ENCODE results near the gene MTCL3.
"Not testable (repeated sequence)": the region's sequence is repeated elsewhere in the genome, so short reads cannot be mapped to it uniquely, and the experiment has no call there.

The MTCL3 gene

DNA sequence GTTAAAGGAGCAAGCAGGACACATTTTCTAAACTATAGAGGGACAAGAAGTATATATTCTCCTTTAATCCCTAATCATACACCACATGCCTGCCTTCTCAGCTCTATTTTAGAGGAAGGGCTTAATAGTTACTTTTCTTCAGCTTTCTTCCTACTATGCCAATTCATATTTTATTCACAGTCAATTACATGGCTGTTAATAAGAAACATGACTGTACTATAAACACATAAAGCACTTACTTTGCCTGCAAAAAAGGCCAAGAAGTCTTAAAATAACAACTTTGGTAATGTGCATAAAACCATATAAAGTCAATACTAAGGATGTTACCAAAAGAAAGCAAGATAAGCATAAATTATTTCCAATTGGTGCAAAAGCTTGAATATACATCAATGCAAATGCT, 66.3 kb downstream of the MTCL3 start:
- Histone ChIP-seq H3K27me3 (replicated peaks; ENCODE audit: control insufficient read depth, insufficient read depth, low read length) (no peaks in the 10 kb centered on the region), H3K9ac (ENCODE audit: low read length) (no peak overlapping the region), H3K9me3 (ENCODE audit: control insufficient read depth, low read length) (no peaks in the 10 kb centered on the region), H3K36me3 (ENCODE audit: control insufficient read depth, insufficient read depth, low read length, severe bottlenecking) (peaks cover 15% of the 10 kb centered on the region), H3K4me1 (ENCODE audit: control insufficient read depth, insufficient read depth, low read length) (peaks cover 18% of the 10 kb centered on the region), H3K4me3 (ENCODE audit: low read length) (no peak overlapping the region)
- no peak for DNase-seq (ENCODE audit: low read depth)

DNA sequence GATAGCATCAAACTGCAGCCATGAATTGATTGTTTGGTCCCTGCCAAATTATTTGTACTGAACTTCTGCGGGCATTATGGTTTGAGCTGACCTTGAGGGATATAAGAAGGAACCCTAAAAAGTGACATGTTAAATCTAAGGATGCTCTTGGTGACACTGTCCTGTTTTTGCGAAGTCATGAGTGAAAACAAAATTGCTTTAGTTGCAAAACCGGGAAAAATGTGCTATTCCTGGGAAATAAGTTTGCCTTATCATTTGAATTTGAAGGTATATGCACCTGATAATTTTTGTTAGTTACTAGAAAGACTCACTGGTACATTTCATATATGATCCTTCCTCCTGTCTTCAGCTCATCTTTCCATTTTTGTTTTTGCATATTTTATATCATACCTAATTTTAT, 67.7 kb downstream of the MTCL3 start:
- H3K9ac ChIP-seq (ENCODE audit: low read length), result no peak overlapping the region
- H3K36me3 ChIP-seq (ENCODE audit: control insufficient read depth, insufficient read depth, low read length, severe bottlenecking), result peaks cover 25% of the 10 kb centered on the region
- H3K27me3 ChIP-seq (replicated peaks; ENCODE audit: control insufficient read depth, insufficient read depth, low read length), result no peaks in the 10 kb centered on the region

DNA sequence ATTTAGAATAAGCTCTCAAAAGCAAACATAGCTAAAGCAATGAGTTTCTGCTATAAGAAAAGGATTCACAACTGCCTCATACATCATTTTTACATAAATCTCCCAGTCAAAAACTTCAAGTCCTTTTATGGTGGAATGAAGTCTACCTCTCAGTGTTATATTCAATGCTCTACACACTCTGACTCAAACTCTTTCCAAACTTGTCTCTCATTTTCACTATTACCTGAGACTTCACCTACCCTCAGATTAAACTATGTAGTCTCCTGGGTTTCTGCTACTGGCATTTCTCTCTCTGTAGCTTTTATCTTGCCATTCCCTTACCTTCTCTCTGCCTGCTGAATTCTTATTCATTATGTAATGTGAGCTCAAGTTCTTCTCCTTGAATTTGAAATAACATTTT, 71.4 kb downstream of the MTCL3 start:
- Histone ChIP-seq H3K4me1 (ENCODE audit: control insufficient read depth, insufficient read depth, low read length) (peaks cover 6% of the 10 kb centered on the region), H3K9me3 (ENCODE audit: control insufficient read depth, low read length) (no peaks in the 10 kb centered on the region), H3K36me3 (ENCODE audit: control insufficient read depth, insufficient read depth, low read length, severe bottlenecking) (peaks cover 34% of the 10 kb centered on the region), H3K27me3 (replicated peaks; ENCODE audit: control insufficient read depth, insufficient read depth, low read length) (no peaks in the 10 kb centered on the region), H3K4me3 (ENCODE audit: low read length) (no peak overlapping the region), H3K9ac (ENCODE audit: low read length) (no peak overlapping the region)
- no peak for DNase-seq (ENCODE audit: low read depth)

More for the DNA sequence above, 67.7 kb downstream of the MTCL3 start:
- Histone ChIP-seq H3K4me1 (ENCODE audit: control insufficient read depth, insufficient read depth, low read length) (peaks cover 11% of the 10 kb centered on the region), H3K9me3 (ENCODE audit: control insufficient read depth, low read length) (no peaks in the 10 kb centered on the region), H3K4me3 (ENCODE audit: low read length) (no peak overlapping the region)
- DNase-seq (ENCODE audit: low read depth), result no peak

DNA sequence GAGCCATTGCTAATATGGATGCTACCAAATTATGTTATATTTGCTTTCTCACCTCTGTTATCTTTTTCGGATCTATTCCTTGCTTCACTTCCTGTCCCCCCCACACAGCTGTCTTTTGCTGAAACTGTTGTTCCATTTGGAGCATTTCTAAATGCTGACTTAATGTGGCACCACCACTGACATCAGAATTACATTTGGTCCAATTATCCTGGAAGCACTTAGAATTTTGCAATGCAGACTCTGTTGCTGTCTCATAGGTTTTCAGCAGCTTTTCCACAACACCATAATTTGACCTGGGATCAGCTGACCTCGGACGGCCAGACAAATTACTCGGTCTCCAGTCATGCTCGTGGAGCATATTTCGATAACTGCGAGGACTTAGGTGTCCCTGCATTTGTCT, 72.8 kb downstream of the MTCL3 start:
- H3K9me3 ChIP-seq (ENCODE audit: control insufficient read depth, low read length), result no peaks in the 10 kb centered on the region
- H3K36me3 ChIP-seq (ENCODE audit: control insufficient read depth, insufficient read depth, low read length, severe bottlenecking), result peaks cover 37% of the 10 kb centered on the region
- H3K4me1 ChIP-seq (ENCODE audit: control insufficient read depth, insufficient read depth, low read length), result peaks cover 6% of the 10 kb centered on the region
- no peak overlapping the region for H3K9ac ChIP-seq (ENCODE audit: low read length)
- DNase-seq (ENCODE audit: low read depth), result no peak
- no peak overlapping the region for H3K4me3 ChIP-seq (ENCODE audit: low read length)
- no peaks in the 10 kb centered on the region for H3K27me3 ChIP-seq (replicated peaks; ENCODE audit: control insufficient read depth, insufficient read depth, low read length)

DNA sequence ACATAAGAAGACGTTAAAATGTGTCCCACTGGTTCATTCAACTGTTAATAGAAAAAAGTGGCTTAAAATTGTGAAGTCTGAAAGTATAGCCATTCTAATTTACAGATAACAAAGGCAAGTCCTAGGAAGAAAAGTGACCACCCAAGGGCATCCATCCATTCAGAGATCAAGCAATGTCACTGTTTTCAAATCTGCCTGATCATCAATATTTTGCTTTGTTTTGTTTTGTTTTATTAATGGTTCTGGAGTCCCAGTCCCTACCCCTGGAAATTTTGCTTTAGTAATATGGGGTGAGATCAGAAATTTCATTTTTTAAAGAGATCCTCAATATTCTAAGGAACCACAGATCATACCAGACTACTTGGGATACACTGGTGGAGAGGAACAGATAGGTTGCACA, 77.3 kb downstream of the MTCL3 start:
- H3K9me3 ChIP-seq (ENCODE audit: control insufficient read depth, low read length), result no peaks in the 10 kb centered on the region
- H3K36me3 ChIP-seq (ENCODE audit: control insufficient read depth, insufficient read depth, low read length, severe bottlenecking), result peaks cover 16% of the 10 kb centered on the region
- H3K4me1 ChIP-seq (ENCODE audit: control insufficient read depth, insufficient read depth, low read length), result peaks cover 5% of the 10 kb centered on the region
- DNase-seq (ENCODE audit: low read depth), result no peak
- no peak overlapping the region for H3K4me3 ChIP-seq (ENCODE audit: low read length)
- no peaks in the 10 kb centered on the region for H3K27me3 ChIP-seq (replicated peaks; ENCODE audit: control insufficient read depth, insufficient read depth, low read length)
- H3K9ac ChIP-seq (ENCODE audit: low read length), result no peak overlapping the region

DNA sequence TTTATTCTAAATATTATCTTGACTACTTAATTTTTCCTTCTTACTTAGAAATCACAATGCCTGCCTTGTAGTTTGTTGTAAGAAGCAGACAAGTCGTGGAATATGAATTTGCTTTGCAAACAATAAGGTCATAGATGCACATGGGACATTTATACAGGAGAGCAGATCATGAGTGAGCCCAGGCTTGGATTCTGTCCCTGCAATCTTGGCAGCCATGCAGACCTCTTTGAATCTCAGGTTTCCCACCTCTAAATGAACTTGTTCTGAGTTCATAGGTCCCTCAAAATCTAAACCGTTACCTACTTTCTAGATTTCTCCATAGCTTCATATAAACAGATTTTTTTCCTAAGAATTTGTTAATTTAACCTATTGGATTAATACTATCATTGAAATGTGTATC, 79.4 kb downstream of the MTCL3 start:
- no peak overlapping the region for H3K9ac ChIP-seq (ENCODE audit: low read length)
- no peaks in the 10 kb centered on the region for H3K9me3 ChIP-seq (ENCODE audit: control insufficient read depth, low read length)
- no peaks in the 10 kb centered on the region for H3K27me3 ChIP-seq (replicated peaks; ENCODE audit: control insufficient read depth, insufficient read depth, low read length)
- DNase-seq (ENCODE audit: low read depth), result no peak
- no peaks in the 10 kb centered on the region for H3K4me1 ChIP-seq (ENCODE audit: control insufficient read depth, insufficient read depth, low read length)
- H3K4me3 ChIP-seq (ENCODE audit: low read length), result no peak overlapping the region
- H3K36me3 ChIP-seq (ENCODE audit: control insufficient read depth, insufficient read depth, low read length, severe bottlenecking), result peaks cover 12% of the 10 kb centered on the region

DNA sequence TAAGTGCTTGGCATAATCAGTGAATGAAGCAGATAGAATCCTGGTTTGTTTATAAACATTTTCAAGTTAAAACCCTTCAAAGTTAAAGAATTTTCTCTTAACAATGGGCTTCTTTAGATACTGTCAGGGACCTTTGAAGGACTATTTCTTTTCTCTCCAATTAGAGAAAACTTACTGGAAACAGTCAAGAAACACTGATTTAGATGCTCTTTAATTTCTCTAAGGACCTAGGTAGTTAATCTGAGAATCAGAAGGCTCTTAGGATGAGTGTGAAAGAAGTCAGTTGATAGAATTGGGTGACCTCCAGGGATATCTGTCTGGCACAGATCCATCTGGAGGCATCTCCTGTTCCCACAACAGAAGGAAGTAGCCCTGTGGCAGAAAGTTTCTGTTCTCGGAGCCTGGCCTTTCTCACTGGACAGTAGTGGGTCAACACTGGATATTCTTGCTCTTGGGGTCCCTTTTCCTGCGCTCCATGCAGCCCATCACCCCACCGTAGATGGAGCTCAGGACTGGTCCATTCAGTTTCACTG, 82.5 kb downstream of the MTCL3 start:
- H3K9ac ChIP-seq (ENCODE audit: low read length), result no peak overlapping the region
- DNase-seq (ENCODE audit: low read depth), result no peak
- H3K27me3 ChIP-seq (replicated peaks; ENCODE audit: control insufficient read depth, insufficient read depth, low read length), result no peaks in the 10 kb centered on the region
- no peaks in the 10 kb centered on the region for H3K9me3 ChIP-seq (ENCODE audit: control insufficient read depth, low read length)
- H3K4me3 ChIP-seq (ENCODE audit: low read length), result no peak overlapping the region
- H3K36me3 ChIP-seq (ENCODE audit: control insufficient read depth, insufficient read depth, low read length, severe bottlenecking), result no peaks in the 10 kb centered on the region
- H3K4me1 ChIP-seq (ENCODE audit: control insufficient read depth, insufficient read depth, low read length), result no peaks in the 10 kb centered on the region

DNA sequence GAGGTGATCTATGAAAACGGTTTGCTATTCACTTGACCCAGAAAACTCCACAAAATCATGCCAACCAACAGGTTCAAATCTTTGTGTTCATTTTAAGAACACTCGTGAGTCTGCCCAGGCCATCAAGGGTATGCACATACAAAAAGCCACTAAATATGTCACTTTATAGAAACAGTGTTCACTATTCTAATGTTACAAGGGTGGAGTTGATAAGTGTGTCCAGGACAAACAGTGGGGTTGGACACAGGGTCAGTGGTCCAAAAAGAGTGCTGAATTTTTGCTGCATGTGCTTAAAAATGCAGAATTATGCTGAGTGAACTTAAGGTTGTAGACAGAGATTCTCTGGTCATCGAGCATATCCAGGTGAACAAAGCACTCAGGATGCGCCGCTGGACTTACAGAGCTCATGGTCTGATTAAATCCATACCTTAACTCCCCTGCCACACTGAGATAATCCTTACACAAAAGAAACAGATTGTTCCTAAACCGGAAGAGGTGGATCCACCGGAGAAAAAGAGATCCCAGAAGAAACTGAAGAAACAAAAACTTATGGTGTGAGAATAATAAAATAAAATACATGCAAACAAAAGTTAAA, 83.4 kb downstream of the MTCL3 start:
- Histone ChIP-seq H3K36me3 (ENCODE audit: control insufficient read depth, insufficient read depth, low read length, severe bottlenecking) (no peaks in the 10 kb centered on the region), H3K9me3 (ENCODE audit: control insufficient read depth, low read length) (no peaks in the 10 kb centered on the region), H3K4me3 (ENCODE audit: low read length) (no peak overlapping the region), H3K4me1 (ENCODE audit: control insufficient read depth, insufficient read depth, low read length) (no peaks in the 10 kb centered on the region), H3K27me3 (replicated peaks; ENCODE audit: control insufficient read depth, insufficient read depth, low read length) (no peaks in the 10 kb centered on the region), H3K9ac (ENCODE audit: low read length) (no peak overlapping the region)
- no peak for DNase-seq (ENCODE audit: low read depth)

DNA sequence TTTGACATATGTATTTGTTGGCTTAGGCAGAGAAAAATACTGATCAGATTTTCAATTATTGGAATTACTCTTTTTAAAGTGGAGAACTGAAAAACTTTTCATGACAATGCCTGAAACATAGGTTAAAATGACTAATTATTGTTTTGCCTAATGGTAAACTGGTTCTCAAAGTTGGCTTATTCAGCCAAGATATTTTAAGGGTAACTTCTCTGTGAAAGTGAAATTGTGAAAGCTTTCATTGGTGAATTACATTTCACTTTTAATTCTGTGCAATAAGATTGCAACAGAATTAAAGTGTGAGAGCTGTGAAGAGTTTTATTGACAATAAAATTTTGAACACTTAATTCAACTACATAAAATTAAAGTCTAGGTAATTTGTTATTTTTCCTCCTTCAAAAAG, 84.5 kb downstream of the MTCL3 start:
- Histone ChIP-seq H3K4me3 (ENCODE audit: low read length) (no peak overlapping the region), H3K9me3 (ENCODE audit: control insufficient read depth, low read length) (no peaks in the 10 kb centered on the region), H3K36me3 (ENCODE audit: control insufficient read depth, insufficient read depth, low read length, severe bottlenecking) (no peaks in the 10 kb centered on the region), H3K4me1 (ENCODE audit: control insufficient read depth, insufficient read depth, low read length) (no peaks in the 10 kb centered on the region), H3K9ac (ENCODE audit: low read length) (no peak overlapping the region), H3K27me3 (replicated peaks; ENCODE audit: control insufficient read depth, insufficient read depth, low read length) (no peaks in the 10 kb centered on the region)
- DNase-seq (ENCODE audit: low read depth), result no peak

DNA sequence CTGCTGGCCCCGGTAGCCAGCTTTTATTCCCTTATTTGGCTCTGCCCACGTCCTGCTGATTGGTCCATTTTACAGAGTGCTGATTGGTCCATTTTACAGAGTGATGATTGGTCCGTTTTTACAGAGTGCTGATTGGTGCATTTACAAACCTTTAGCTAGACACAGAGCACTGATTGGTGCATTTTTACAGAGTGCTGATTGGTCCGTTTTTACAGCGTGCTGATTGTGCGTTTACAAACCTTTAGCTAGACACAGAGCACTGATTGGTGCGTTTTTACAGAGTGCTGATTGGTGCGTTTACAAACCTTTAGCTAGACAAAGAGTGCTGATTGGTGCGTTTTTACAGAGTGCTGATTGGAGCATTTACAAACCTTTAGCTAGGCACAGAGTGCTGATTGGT, 90.6 kb downstream of the MTCL3 start:
- not testable (repeated sequence) for H3K27me3 ChIP-seq (replicated peaks; ENCODE audit: control insufficient read depth, insufficient read depth, low read length); H3K4me1 ChIP-seq (ENCODE audit: control insufficient read depth, insufficient read depth, low read length); H3K9me3 ChIP-seq (ENCODE audit: control insufficient read depth, low read length); H3K36me3 ChIP-seq (ENCODE audit: control insufficient read depth, insufficient read depth, low read length, severe bottlenecking); H3K9ac ChIP-seq (ENCODE audit: low read length); H3K4me3 ChIP-seq (ENCODE audit: low read length); DNase-seq (ENCODE audit: low read depth)

DNA sequence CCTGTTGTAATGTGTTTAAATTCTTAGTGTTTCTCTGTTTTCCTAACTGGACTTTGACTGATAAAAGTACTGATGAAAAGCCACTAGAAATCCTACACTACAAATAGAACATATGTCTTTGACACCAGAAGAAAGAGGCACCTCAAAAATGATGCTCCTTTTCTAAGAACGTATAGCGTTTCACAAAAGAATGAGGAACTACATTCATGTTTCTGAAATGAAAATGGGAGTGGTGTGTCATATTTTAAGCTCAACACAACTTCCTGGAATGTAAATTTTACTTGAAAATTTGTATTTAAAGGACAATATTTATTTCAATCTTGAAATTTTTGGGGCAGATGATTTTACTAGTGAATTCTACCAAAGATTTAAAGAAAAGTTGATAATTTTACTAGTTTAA, 95.2 kb downstream of the MTCL3 start:
- H3K9me3 ChIP-seq (ENCODE audit: control insufficient read depth, low read length), result no peaks in the 10 kb centered on the region
- no peak for DNase-seq (ENCODE audit: low read depth)

More for the DNA sequence above, 95.2 kb downstream of the MTCL3 start:
- Histone ChIP-seq H3K27me3 (replicated peaks; ENCODE audit: control insufficient read depth, insufficient read depth, low read length) (no peaks in the 10 kb centered on the region), H3K36me3 (ENCODE audit: control insufficient read depth, insufficient read depth, low read length, severe bottlenecking) (no peaks in the 10 kb centered on the region), H3K4me1 (ENCODE audit: control insufficient read depth, insufficient read depth, low read length) (peaks cover 6% of the 10 kb centered on the region), H3K4me3 (ENCODE audit: low read length) (no peak overlapping the region), H3K9ac (ENCODE audit: low read length) (no peak overlapping the region)
